Neural cell (in vitro differentiated cells): ENCODE results near the gene SNX30. TPM values are rescaled to one million over a fixed set of nuclear protein-coding genes. Genes with fewer than 3 reads are reported as not detected.

Source experiments
- H2AFZ ChIP-seq: fragments of 200-600, 300-800 bp; sonication (generic), shearing (Covaris generic); 2 replicates; pipeline ENCODE4 v1.6.0; 2014; ENCODE audit warnings: low read depth, mild to moderate bottlenecking, antibody characterized with exemption, low read length, moderate library complexity
- H3F3A ChIP-seq: fragments of 200-600 bp; shearing (Covaris generic); 2 replicates; pipeline ENCODE4 v1.6.1; 2016; ENCODE audit warnings: mild to moderate bottlenecking, moderate library complexity, mixed read lengths, antibody characterized with exemption, low read length; ENCODE audit not compliant: insufficient read depth, poor library complexity, severe bottlenecking
- H3K27ac ChIP-seq: fragments of 200-600, 300-800 bp; sonication (generic), shearing (Covaris generic); 2 replicates; pipeline ENCODE4 v1.5.1; 2014; ENCODE audit warnings: mild to moderate bottlenecking, low read length, moderate library complexity
- H3K27me3 ChIP-seq: fragments of 300-800, 200-600 bp; sonication (generic), shearing (Covaris generic); 2 replicates; pipeline ENCODE4 v1.6.0; 2014; ENCODE audit warnings: mild to moderate bottlenecking, low read depth, low read length, moderate library complexity; ENCODE audit not compliant: insufficient read depth
- H3K36me3 ChIP-seq: fragments of 300-800, 200-600 bp; sonication (generic), shearing (Covaris generic); 2 replicates; pipeline ENCODE4 v1.5.1; 2014; ENCODE audit warnings: mild to moderate bottlenecking, antibody characterized with exemption, low read length, moderate library complexity; ENCODE audit not compliant: insufficient read depth
- H3K4me2 ChIP-seq: fragments of 300-800, 200-600 bp; sonication (generic), shearing (Covaris generic); 2 replicates; pipeline ENCODE4 v1.6.0; 2014; ENCODE audit warnings: mild to moderate bottlenecking, low read length
- H3K4me3 ChIP-seq: fragments of 300-800, 200-600 bp; sonication (generic), shearing (Covaris generic); 2 replicates; pipeline ENCODE4 v1.5.1; 2014; ENCODE audit warnings: mild to moderate bottlenecking, low read length, moderate library complexity
- H3K79me2 ChIP-seq: fragments of 200-600 bp; shearing (Covaris generic); replicated peaks from 2 replicates; pipeline ENCODE4 v1.6.0; 2014; ENCODE audit warnings: mild to moderate bottlenecking, low read length, moderate library complexity; ENCODE audit not compliant: insufficient read depth
- H3K9ac ChIP-seq: fragments of 300-800, 200-600 bp; sonication (generic), shearing (Covaris generic); 2 replicates; pipeline ENCODE4 v1.6.1; 2016; ENCODE audit warnings: mild to moderate bottlenecking, low read length, mixed read lengths
- H3K9me2 ChIP-seq: fragments of 200-600 bp; shearing (Covaris generic); 2 replicates; pipeline ENCODE4 v1.6.1; 2016; ENCODE audit warnings: mild to moderate bottlenecking, low read length, mixed read lengths; ENCODE audit not compliant: insufficient read depth
- H3K9me3 ChIP-seq: fragments of 200-600, 300-800 bp; sonication (generic), shearing (Covaris generic); 2 replicates; pipeline ENCODE4 v1.6.1; 2016; ENCODE audit warnings: mild to moderate bottlenecking, mixed run types, low read length, moderate library complexity, mixed read lengths
- H4K20me1 ChIP-seq: fragments of 200-600 bp; shearing (Covaris generic); 2 replicates; pipeline ENCODE4 v1.6.1; 2016; ENCODE audit warnings: mild to moderate bottlenecking, mixed run types; ENCODE audit not compliant: insufficient read depth
- CTCF ChIP-seq: fragments of 450-650 bp; IDR thresholded peaks from 2 replicates; pipeline ENCODE4 v1.5.1; 2014; ENCODE audit warnings: antibody characterized with exemption, mild to moderate bottlenecking, moderate library complexity; ENCODE audit not compliant: poor library complexity, severe bottlenecking
- EP300 ChIP-seq: fragments of 450-650 bp; conservative IDR thresholded peaks from 2 replicates; pipeline ENCODE4 v1.6.1; 2014; ENCODE audit warnings: antibody characterized with exemption, mild to moderate bottlenecking, moderate library complexity; ENCODE audit not compliant: poor library complexity, severe bottlenecking
- EZH2 ChIP-seq: fragments of 200-600, 300-800 bp; shearing (Covaris generic), sonication (generic); IDR thresholded peaks from 2 replicates; pipeline ENCODE4 v1.6.1; 2014; ENCODE audit warnings: antibody characterized with exemption, low read length, borderline replicate concordance, mild to moderate bottlenecking; ENCODE audit not compliant: insufficient read depth, poor library complexity, severe bottlenecking
- MXI1 ChIP-seq: fragments of 450-650 bp; conservative IDR thresholded peaks from 2 replicates; pipeline ENCODE4 v1.6.1; 2014; ENCODE audit warnings: antibody characterized with exemption, mild to moderate bottlenecking; ENCODE audit not compliant: poor library complexity, severe bottlenecking
- POLR2AphosphoS5 ChIP-seq: IDR thresholded peaks from 2 replicates; pipeline ENCODE4 v1.6.1; 2012
- RAD21 ChIP-seq: fragments of 450-650 bp; conservative IDR thresholded peaks from 2 replicates; pipeline ENCODE4 v1.6.1; 2014; ENCODE audit warnings: antibody characterized with exemption, mild to moderate bottlenecking, moderate library complexity
- REST ChIP-seq: IDR thresholded peaks from 2 replicates; pipeline ENCODE4 v1.6.1; 2012; ENCODE audit warnings: borderline replicate concordance
- SMC3 ChIP-seq: fragments of 450-650 bp; conservative IDR thresholded peaks from 2 replicates; pipeline ENCODE4 v1.6.1; 2014; ENCODE audit warnings: antibody characterized with exemption, mild to moderate bottlenecking, moderate library complexity; ENCODE audit not compliant: poor library complexity
- TAF1 ChIP-seq: IDR thresholded peaks from 2 replicates; pipeline ENCODE4 v1.6.1; 2012; ENCODE audit warnings: low read depth
- polyA plus RNA-seq: library from polyadenylated mRNA; depleted of rRNA; stranded (reverse); fragments of >200 nt; gene quantifications from 2 replicates; pipeline ENCODE4 v1.2.3, GENCODE V29; 2014

Gene SNX30
- polyA plus RNA-seq, 1 donor from 2014 or later = 30.0 TPM

DNA sequence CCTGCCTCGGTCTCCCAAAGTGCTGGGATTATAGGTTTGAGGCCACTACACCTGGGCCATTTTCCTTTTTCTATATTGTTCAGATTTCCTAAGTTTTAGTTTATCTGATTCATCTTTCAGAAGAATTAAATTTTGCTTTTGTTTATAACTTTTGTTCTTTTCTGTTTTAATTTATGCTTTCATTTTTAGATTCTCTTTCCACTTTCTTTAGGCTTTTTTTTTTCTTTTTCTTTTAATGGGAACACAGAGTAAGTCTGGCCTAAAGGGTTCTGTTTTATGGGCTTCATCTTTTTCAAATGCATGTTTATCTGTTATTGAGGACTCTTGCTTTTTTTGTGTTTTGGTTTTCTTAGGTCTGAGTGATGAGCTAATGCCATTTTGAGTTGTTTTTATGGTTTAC, 42.1 kb downstream of the SNX30 start:
- no peaks in the 10 kb centered on the region for H3K9me2 ChIP-seq
- H3K4me3 ChIP-seq = no peak overlapping the region
- no peak overlapping the region for H3K9ac ChIP-seq
- no peaks in the 10 kb centered on the region for H3K9me3 ChIP-seq
- no peak overlapping the region for H2AFZ ChIP-seq
- H3K36me3 ChIP-seq = no peaks in the 10 kb centered on the region
- no peak overlapping the region for H3K4me2 ChIP-seq
- TF ChIP-seq EP300 (no peak), RAD21 (no peak), REST (no peak), CTCF (no peak), TAF1 (no peak), POLR2AphosphoS5 (no peak), SMC3 (no peak), EZH2 (no peak)
- no peak overlapping the region for H3K27ac ChIP-seq
- H3K27me3 ChIP-seq = no peaks in the 10 kb centered on the region
- peaks cover 2% of the 10 kb centered on the region for H3K79me2 ChIP-seq
- no peaks in the 10 kb centered on the region for H3F3A ChIP-seq
- H4K20me1 ChIP-seq = no peaks in the 10 kb centered on the region

- Histone ChIP-seq H4K20me1 (no peaks in the 10 kb centered on the region), H3K27ac (no peak overlapping the region), H3K9ac (no peak overlapping the region), H3K79me2 (peaks cover 2% of the 10 kb centered on the region), H3F3A (no peaks in the 10 kb centered on the region), H3K4me3 (no peak overlapping the region), H3K36me3 (no peaks in the 10 kb centered on the region), H2AFZ (no peak overlapping the region), H3K4me2 (no peak overlapping the region), H3K27me3 (no peaks in the 10 kb centered on the region), H3K9me3 (no peaks in the 10 kb centered on the region), H3K9me2 (no peaks in the 10 kb centered on the region)
- TF ChIP-seq MXI1 (no peak), REST (no peak)
These were observed 42.8 kb downstream of the SNX30 start for GRCh38 chr9:112793213-112793810.
